AG20443 (cell line): ENCODE results near the gene STARD3.

Experiments used
- DNase-seq: peaks from one replicate; pipeline ENCODE4 v3.0.0; 2012; ENCODE audit warnings: low spot score, mixed read lengths

The STARD3 gene

GRCh38 chr17:39621523-39622379 is 15.2 kb upstream of the STARD3 start:
- DNase-seq, result peak; percentile 91

DNA sequence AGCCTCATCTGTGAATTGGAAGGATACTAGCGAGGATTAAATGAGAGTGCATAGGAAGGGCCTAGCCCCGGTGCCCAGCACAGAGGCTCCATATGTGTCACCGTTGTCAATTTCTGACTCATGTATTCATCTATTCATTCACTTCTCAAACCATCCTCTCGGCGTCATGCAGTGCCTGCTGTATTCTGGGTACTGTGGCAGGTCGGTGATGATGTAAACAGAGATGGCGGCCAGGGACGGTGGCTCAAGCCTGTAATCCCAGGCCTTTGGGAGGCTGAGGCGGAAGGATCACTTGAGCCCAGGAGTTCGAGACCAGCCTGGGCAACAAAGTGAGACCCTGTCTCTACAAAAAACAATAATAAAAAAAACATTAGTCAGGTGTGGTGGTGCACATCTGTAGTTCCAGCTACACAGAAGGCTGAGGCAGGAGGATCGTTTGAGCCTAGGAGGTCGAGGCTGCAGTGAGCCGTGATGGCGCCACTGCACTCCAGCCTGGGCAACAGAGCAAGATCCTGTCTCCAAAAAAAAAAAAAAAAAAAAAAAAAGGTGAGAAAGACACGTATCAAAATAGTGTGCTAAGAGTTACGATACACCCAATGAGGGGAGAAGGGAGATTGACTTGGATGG is 14.5 kb upstream of the STARD3 start:
- DNase-seq, result no peak

DNA sequence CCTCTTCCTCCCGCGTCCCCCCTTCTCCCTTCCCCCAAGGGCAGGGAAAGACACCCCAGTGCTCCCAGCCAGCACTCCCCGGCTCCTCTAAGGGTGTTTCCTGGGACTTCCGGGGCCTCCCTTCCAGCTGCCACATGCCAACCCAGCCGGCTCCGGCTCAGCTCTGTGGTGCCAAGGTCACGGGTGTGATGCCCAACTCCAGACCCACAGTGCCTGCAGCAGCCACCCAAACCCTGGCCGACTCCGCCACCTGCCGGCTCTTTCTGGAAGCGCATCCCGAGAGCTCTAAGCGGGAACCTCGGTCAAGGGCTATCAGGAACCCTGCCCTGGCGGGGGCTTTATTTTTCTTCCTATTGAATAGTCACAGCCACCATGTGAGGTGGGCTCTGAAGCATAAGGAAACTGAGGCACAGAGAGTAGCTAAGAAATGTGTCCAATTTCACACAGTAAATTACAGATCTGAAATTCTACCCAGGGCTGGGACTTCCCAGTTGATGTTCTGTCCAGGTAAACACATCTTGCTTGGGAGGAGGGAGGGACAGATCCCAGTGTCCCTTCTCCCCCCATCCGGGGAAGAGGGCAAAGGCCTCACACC is 13.5 kb upstream of the STARD3 start:
- peak; percentile 86 for DNase-seq

GRCh38 chr17:39624313-39624712 is 12.6 kb upstream of the STARD3 start:
- DNase-seq, result no peak

DNA sequence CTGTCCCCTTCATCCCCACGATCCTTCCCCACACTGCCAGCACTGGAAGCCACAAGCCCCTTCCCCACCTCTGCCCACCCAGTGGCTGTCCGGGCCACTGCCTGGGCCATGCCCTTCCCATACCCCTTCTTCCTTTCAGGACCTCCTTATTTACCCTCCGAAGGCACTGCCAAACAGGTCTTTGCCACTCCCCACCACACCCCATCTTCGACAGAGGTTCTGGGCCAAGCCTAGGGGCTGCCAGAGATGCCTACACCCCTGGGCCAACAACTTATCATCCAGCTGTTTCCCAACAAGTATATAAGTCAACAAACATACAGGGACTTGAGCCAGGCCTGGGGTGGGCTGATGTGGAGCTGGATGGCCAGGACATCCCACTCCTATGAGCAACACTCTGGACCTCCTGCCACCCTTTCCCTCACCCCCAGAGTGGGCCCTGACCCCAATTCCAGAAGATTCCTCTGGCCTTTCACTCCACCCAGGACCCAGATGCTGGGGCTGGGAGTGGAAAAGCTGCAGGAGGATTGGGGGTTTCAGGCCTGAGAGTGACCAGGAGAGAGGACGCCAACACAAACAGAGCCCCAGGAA is 11.7 kb upstream of the STARD3 start:
- no peak for DNase-seq

DNA sequence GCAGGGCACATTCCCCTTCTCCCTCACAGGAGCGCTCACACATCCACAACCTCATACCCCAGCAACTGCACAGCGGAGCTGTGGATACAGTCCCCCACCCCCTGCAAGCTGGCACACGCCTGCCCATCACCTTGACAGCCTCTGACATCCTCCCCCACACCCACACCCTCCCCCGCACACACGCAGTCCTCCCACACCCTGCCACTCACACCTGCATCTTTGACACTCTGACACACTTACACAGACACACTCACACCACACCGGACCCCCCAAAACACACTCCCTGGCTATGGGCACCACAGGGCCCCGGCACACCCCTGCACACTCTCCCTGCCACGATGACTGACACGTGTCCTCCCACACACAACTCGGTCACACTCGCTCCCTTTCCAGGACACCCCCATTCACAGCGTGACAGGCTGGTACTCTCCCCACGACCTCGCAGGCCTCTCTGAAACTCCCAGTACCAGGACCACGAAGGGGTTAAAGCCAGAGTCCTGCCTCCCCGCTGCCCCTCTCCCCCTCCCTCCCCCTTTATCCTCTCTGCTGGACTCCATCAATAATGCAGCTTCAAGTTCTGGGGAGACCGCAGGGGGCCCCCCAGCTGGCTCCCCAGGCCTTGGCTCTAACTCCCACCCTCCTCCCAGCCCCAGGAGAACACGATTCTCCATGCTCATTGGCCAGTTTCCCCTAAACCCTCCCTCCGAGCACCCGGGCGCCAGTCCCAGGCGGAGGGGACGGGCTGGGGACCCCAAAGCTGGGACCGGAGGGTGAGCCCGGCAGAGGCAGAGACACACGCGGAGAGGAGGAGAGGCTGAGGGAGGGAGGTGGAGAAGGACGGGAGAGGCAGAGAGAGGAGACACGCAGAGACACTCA is 10.5 kb upstream of the STARD3 start, which contains the start of gene PPP1R1B:
Gene PPP1R1B, plus strand, starts transcription at position 782 of the 876 bp plus-strand sequence. CDS start 441 bp downstream, outside the sequence.
- no peak for DNase-seq

GRCh38 chr17:39627047-39627711 is 9.8 kb upstream of the STARD3 start:
- DNase-seq, result no peak

- no peak for DNase-seq
Observed at GRCh38 chr17:39627712-39628516, 9.0 kb upstream of the STARD3 start.

DNA sequence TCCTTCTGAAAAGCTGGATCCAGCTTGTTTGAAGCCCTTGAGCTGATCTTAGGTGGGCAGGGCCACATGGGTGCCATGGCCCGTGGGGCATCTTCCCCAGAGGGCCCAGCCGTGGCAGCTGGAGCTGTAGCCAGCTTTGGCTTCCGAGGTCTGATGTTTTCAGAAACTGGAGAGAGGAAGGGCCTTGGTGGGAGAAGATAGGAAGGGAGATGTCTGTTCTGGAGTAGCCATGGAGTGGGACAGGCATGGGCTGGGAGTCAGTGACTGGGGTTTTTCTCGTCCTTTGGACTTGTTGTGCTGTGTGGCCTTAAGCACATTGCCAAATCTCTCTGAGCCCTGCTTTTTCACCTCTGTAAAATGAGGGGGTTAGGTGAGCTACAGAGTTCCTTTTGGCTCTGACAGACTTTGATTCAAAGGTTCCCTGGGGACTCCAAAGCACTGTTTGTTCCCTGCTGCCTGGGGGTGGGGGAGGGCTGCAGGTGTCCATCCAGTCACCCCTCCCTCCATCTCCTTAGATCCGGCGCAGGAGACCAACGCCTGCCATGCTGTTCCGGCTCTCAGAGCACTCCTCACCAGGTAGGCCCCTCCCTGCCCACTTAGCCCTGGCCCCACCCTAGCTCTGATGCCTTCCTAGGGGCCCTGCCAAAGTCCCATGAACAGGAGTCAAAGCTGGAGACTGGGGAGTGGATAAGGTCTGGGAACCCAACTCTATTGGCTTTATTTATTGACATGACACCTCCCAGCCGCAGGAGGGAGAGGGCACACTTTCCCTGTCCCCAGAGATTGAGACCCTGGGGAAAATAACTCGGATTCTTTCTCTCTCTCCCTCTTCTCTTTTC is 8.1 kb upstream of the STARD3 start:
- no peak for DNase-seq

GRCh38 chr17:39629494-39629880 is 7.5 kb upstream of the STARD3 start:
- DNase-seq, result no peak

- no peak for DNase-seq
Observed at GRCh38 chr17:39629898-39630297, 7.0 kb upstream of the STARD3 start.

DNA sequence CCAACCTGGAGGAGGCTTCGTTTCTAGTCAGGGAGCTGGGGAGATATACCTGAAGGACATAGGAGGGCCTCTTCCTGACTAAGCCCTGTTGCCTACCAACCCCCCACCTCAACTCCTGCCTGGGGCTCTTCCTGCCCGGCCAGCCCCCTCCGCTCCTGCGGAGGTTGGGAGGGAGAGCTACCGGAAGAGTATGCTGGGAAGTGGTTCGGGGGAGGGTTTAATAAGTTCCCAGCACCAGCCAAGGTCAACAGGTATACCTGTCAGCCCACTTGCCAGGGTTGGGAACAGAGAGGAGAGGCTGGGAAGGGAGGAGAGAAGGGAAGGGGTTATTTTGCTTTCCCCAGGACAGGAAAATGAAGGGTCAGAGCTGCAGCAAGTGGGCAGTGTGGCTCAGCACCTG is 5.5 kb upstream of the STARD3 start:
- no peak for DNase-seq

GRCh38 chr17:39632153-39632941 is 4.6 kb upstream of the STARD3 start:
- no peak for DNase-seq

- no peak for DNase-seq
Observed at GRCh38 chr17:39633570-39634183, 3.3 kb upstream of the STARD3 start.

DNA sequence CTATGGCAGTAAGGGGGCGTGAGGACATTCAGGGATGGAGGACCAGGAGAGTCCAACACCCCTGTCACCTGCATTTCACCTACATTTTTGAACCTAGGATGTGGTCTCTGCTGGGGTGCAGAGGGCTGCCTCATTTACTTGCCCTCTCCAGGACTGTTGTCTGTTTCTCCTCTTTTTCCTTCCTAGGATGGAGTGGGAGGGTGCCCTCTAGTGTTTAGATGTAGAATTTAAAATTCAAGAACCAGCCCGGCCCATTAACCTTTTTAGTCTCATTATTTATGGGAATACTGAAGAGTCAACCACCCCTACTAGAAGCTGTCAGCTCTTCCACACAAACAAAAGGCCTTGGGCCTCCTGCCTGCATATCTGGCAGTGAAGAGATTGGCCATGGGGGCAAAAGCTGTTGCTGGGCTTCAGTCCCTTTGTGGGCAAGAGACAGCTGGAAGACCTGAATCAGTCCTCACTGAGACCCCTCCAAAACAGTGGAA is 2.5 kb upstream of the STARD3 start:
- DNase-seq, result peak; percentile 68

- DNase-seq, result no peak
Observed at GRCh38 chr17:39635614-39636176, 1.2 kb upstream of the STARD3 start.

GRCh38 chr17:39636587-39636926 is 387 bp upstream of the STARD3 start:
- no peak for DNase-seq

- DNase-seq, result no peak
Observed at GRCh38 chr17:39638317-39638716, 1.4 kb downstream of the STARD3 start.
